ENCODE data around the gene RNF169.

DNA sequence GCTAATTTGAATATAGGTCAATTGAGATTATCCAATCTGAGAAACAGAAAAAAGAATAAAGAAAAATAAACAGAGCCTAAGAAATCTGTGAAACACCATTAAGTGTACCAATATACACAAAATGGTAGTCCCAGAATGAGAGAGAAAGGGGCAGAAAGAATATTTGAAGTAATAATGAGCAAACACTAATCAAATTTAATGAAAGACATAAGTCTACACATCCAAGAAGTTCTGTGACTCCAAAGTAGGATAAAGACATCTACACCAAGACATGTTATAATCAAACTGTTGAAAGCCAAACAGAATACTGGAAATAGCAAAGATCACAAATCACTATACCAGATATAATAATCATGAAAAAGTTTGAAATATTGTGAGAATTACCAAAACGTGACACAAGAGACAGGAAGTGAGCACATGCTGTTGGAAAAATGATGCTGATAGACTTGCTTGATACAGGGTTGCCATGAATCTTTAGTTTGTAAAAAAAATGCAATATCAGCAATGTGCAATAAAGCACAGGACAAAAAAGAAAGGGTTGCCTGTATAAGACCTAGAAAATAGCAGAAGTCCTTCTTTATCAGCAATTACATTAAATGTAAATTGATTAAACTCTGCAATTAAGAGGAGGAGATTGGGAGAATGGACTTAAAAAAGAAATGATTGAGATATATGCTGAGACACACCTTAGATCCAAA is 75.8 kb downstream of the RNF169 start:
- TF ChIP-seq GATA2 (IDR thresholded peaks at IDR 0.05; ENCODE audit: low read depth, low read length) (no peak), GATA3 (IDR thresholded peaks at IDR 0.05; ENCODE audit: low read depth, low read length) (no peak)
